AG10803 (cell line): ENCODE data around the gene PNLIPRP2.

Experiments
- DNase-seq: peaks from one replicate; pipeline ENCODE4 v3.0.0; 2010; ENCODE audit warnings: low read depth
- H3K4me3 ChIP-seq: 2 replicates; pipeline ENCODE4 v1.5.1; 2011; ENCODE audit warnings: mild to moderate bottlenecking, low read length, control low read depth
- CTCF ChIP-seq: conservative IDR thresholded peaks from 2 replicates; pipeline ENCODE4 v1.5.1; 2011; ENCODE audit warnings: mild to moderate bottlenecking, low read length, control low read depth, inconsistent platforms

PNLIPRP2 gene

DNA sequence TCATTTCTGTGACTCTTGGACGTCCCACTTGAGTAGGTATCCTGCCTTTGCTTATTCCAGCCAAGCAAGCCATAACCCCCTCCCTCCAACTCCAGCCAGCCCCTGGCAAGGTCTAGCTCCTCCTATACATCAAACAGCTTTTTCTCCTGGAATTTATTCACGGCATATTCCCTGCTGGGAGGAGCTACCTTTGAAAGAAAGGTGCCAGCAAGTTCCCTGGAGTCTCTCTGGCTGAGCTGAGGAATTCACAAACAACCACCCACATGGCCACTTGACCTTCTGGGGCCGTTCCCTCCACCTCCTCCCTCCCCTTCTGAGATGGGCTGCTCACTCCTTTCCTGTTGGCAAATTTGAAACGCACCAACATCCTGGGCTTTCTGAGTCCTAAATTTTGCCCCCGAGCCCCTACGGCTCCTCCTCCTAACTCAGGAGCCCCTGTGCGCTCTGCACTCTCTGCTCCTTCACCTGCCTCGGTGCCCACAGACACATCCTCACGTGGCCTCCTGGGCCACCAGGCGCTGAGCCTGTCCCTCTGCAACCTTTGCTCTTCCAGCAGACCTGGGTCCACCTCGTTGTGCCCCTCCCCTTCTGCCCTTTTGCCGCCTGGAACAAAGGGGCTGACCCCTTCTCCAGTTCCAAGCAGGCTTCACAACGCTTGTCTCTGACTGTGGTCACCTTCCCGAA, 73.6 kb downstream of the PNLIPRP2 start:
- H3K4me3 ChIP-seq: no peak overlapping the region
- no peak for TF ChIP-seq CTCF
- no peak for DNase-seq
